ENCODE measurements around the gene SLC2A2. TPM values are rescaled to one million over a fixed set of nuclear protein-coding genes. Genes with fewer than 3 reads are reported as not detected.

The SLC2A2 gene
- total and polyA plus RNA-seq, 2 experiments from 2014 or later, result 40.8 to 123 TPM

DNA sequence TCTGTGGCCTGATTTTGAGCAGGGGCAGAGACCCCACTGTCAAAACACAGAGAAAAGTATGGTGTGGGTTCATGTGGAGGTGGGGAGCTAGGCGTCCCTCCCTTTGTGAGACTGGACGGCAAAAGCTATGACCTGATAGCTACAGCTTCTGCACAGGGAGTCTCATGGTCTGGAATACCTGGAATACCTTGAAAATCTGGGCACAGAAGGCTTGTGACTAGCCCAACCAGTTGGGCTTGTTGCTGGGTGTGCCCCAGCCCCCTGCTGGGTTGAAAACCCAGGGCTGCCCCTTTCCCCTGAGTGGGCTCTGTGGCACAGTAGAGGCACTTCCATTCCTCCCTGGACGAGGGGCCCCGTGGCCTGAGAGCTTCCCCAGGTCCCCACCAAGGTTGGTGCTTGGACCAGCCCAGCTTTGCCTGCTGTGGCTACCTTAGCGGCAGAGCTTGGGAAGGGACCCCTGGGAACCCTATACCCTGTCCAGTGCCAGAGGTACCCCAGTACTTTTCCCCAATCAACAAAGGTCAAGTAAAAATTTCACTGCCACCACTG, 37.3 kb downstream of the SLC2A2 start:
- H3K9me3 ChIP-seq (ENCODE audit: low read depth), result no peaks in the 10 kb centered on the region
- H3K27me3 ChIP-seq, result no peaks in the 10 kb centered on the region
- H3K4me2 ChIP-seq, result no peak overlapping the region
- H4K20me1 ChIP-seq (ENCODE audit: insufficient read depth, poor library complexity, severe bottlenecking), result no peaks in the 10 kb centered on the region
- H2AFZ ChIP-seq, result no peak overlapping the region
- no peak overlapping the region for H3K27ac ChIP-seq
- TF ChIP-seq, protein P1, sequence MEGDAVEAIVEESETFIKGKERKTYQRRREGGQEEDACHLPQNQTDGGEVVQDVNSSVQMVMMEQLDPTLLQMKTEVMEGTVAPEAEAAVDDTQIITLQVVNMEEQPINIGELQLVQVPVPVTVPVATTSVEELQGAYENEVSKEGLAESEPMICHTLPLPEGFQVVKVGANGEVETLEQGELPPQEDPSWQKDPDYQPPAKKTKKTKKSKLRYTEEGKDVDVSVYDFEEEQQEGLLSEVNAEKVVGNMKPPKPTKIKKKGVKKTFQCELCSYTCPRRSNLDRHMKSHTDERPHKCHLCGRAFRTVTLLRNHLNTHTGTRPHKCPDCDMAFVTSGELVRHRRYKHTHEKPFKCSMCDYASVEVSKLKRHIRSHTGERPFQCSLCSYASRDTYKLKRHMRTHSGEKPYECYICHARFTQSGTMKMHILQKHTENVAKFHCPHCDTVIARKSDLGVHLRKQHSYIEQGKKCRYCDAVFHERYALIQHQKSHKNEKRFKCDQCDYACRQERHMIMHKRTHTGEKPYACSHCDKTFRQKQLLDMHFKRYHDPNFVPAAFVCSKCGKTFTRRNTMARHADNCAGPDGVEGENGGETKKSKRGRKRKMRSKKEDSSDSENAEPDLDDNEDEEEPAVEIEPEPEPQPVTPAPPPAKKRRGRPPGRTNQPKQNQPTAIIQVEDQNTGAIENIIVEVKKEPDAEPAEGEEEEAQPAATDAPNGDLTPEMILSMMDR (IDR thresholded peaks at IDR 0.05; ENCODE audit: poor library complexity), result no peak
- TF ChIP-seq EZH2phosphoT487 (IDR thresholded peaks at IDR 0.05; ENCODE audit: low read depth, severe bottlenecking, unreplicated experiment) (no peak), EZH2 (IDR thresholded peaks at IDR 0.05; ENCODE audit: borderline replicate concordance) (no peak)
- H3K36me3 ChIP-seq (replicated peaks; ENCODE audit: insufficient read depth, low read depth), result no peaks in the 10 kb centered on the region
- no peak overlapping the region for H3K4me3 ChIP-seq
- H3K9me2 ChIP-seq (replicated peaks; ENCODE audit: insufficient read depth), result no peaks in the 10 kb centered on the region
- no peaks in the 10 kb centered on the region for H3K4me1 ChIP-seq (ENCODE audit: insufficient read depth)
- WGBS (ENCODE audit: low lambda C conversion rate, missing lambda C conversion rate), result 90% methylated on average over 5 of the region's 5 CpGs
- DNase-seq (ENCODE audit: low spot score), result no peak
- no peaks in the 10 kb centered on the region for H3K79me2 ChIP-seq

DNA sequence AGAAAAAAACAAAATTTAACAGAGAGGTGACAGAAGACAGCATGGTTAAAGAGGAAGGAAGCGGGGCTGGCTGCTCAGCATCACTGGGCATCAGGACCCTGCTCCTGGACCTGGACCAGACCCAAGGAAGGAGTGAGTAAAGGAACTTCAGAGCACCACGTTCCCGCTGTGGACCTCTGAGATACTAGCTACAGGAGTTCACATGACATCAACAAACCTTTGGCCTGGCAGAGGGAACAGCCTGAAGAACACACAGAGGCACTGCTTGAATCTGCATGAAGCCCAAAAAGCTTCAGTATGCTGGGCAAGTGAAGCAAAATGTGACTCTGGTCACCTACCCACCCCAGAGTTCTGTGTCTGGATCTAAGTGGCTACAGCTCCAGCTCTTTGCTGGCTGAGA, 38.1 kb downstream of the SLC2A2 start:
- H3K4me3 ChIP-seq, result no peak overlapping the region
- no peak for DNase-seq (ENCODE audit: low spot score)
- no peaks in the 10 kb centered on the region for H3K27me3 ChIP-seq
- no peaks in the 10 kb centered on the region for H3K9me2 ChIP-seq (replicated peaks; ENCODE audit: insufficient read depth)
- TF ChIP-seq EZH2 (IDR thresholded peaks at IDR 0.05; ENCODE audit: borderline replicate concordance), result no peak
- TF ChIP-seq, protein P1 (IDR thresholded peaks at IDR 0.05; ENCODE audit: poor library complexity), result no peak
- TF ChIP-seq EZH2phosphoT487 (IDR thresholded peaks at IDR 0.05; ENCODE audit: low read depth, severe bottlenecking, unreplicated experiment), result no peak
- no peaks in the 10 kb centered on the region for H3K9me3 ChIP-seq (ENCODE audit: low read depth)
- H3K4me2 ChIP-seq, result no peak overlapping the region
- no peaks in the 10 kb centered on the region for H3K36me3 ChIP-seq (replicated peaks; ENCODE audit: insufficient read depth, low read depth)
- WGBS (ENCODE audit: low lambda C conversion rate, missing lambda C conversion rate), result 89% methylated on average over 3 of the region's 3 CpGs
- H4K20me1 ChIP-seq (ENCODE audit: insufficient read depth, poor library complexity, severe bottlenecking), result no peaks in the 10 kb centered on the region
- H2AFZ ChIP-seq, result no peak overlapping the region
- H3K27ac ChIP-seq, result no peak overlapping the region
- H3K4me1 ChIP-seq (ENCODE audit: insufficient read depth), result no peaks in the 10 kb centered on the region
- H3K79me2 ChIP-seq, result no peaks in the 10 kb centered on the region

DNA sequence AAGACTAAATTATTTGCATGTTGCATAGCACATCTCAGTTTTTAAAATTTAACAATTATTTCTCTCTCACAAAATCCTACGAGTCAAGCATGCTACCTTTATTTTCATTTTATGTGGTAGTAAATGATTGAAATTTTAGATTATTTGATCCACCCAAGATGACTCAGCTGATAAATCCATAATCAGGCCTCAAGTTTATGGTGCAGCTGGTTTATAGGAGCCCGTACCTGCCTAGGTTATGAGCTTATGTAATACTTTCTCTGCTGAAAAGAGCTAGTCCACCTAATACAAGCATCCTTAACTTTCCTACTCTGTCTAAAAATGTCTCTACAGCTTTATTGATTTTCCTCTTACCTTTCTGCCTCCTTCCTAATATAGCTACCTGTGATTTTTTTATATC, 41.2 kb downstream of the SLC2A2 start:
- DNase-seq (ENCODE audit: low spot score), result no peak
- H2AFZ ChIP-seq, result no peak overlapping the region
- no peaks in the 10 kb centered on the region for H3K27me3 ChIP-seq
- no peak overlapping the region for H3K4me2 ChIP-seq
- H3K4me1 ChIP-seq (ENCODE audit: insufficient read depth), result no peaks in the 10 kb centered on the region
- H3K4me3 ChIP-seq, result no peak overlapping the region
- 91% methylated on average over 2 of the region's 2 CpGs for WGBS (ENCODE audit: low lambda C conversion rate, missing lambda C conversion rate)
- no peak for TF ChIP-seq EZH2 (IDR thresholded peaks at IDR 0.05; ENCODE audit: borderline replicate concordance)
- TF ChIP-seq, protein P1 (IDR thresholded peaks at IDR 0.05; ENCODE audit: poor library complexity), result no peak
- no peak for TF ChIP-seq EZH2phosphoT487 (IDR thresholded peaks at IDR 0.05; ENCODE audit: low read depth, severe bottlenecking, unreplicated experiment)
- H3K27ac ChIP-seq, result no peak overlapping the region
- no peaks in the 10 kb centered on the region for H3K9me3 ChIP-seq (ENCODE audit: low read depth)
- H3K36me3 ChIP-seq (replicated peaks; ENCODE audit: insufficient read depth, low read depth), result no peaks in the 10 kb centered on the region
- no peaks in the 10 kb centered on the region for H4K20me1 ChIP-seq (ENCODE audit: insufficient read depth, poor library complexity, severe bottlenecking)
- no peaks in the 10 kb centered on the region for H3K9me2 ChIP-seq (replicated peaks; ENCODE audit: insufficient read depth)
- H3K79me2 ChIP-seq, result no peaks in the 10 kb centered on the region
